Kidney (tissue), 14 donors: ENCODE measurements around the gene MLLT10. TPM values are rescaled to one million over a fixed set of nuclear protein-coding genes. Genes with fewer than 3 reads are reported as not detected.

Experiments
- DNase-seq, 5 donors: peaks; one replicate each; pipeline ENCODE4 v3.0.0-alpha.2; 2013 to 2020
- FAIRE-seq: peaks from 2 replicates; lab custom pipeline; 2012; peaks lifted over from hg19 to GRCh38; lab: Jason Lieb, UNC
- H3K27ac ChIP-seq, 2 donors: one replicate each; pipeline ENCODE4 v1.7.0; 2013; ENCODE audit warnings: low read depth in 2 of 2, low read length in 2 of 2, inconsistent platforms in 1 of 2
- H3K27me3 ChIP-seq: one replicate; pipeline ENCODE4 v1.7.1; 2013; ENCODE audit warnings: low read length, inconsistent platforms; ENCODE audit not compliant: control insufficient read depth, insufficient read depth
- H3K36me3 ChIP-seq, 3 donors: one replicate each; pipeline versions ENCODE4 v1.7.0 to v1.7.1; 2013; ENCODE audit warnings: low read length in 3 of 3, control low read depth in 1 of 3, inconsistent platforms in 1 of 3; ENCODE audit not compliant: insufficient read depth in 3 of 3, control insufficient read depth in 2 of 3
- H3K4me1 ChIP-seq, 3 donors: one replicate each; pipeline versions ENCODE4 v1.7.0 to v1.7.1; 2013; ENCODE audit warnings: low read length in 3 of 3, inconsistent platforms in 1 of 3, low read depth in 1 of 3; ENCODE audit not compliant: control insufficient read depth in 2 of 3, insufficient read depth in 2 of 3
- H3K4me3 ChIP-seq, 3 donors: one replicate each; pipeline versions ENCODE4 v1.7.0 to v1.8.1; 2013; ENCODE audit warnings: low read length in 3 of 3, control low read depth in 1 of 3, inconsistent platforms in 1 of 3
- H3K9ac ChIP-seq, 3 donors: one replicate each; pipeline versions ENCODE4 v1.7.0 to v1.7.1; 2013; ENCODE audit warnings: low read length in 3 of 3, control low read depth in 1 of 3, inconsistent platforms in 1 of 3
- H3K9me3 ChIP-seq, 3 donors: one replicate each; pipeline versions ENCODE4 v1.7.0 to v1.7.1; 2013; ENCODE audit warnings: low read length in 3 of 3, control low read depth in 1 of 3, inconsistent platforms in 1 of 3; ENCODE audit not compliant: control insufficient read depth in 2 of 3, insufficient read depth in 1 of 3
- intact Hi-C: fragments of 100-400 bp; cut with DNase I; formaldehyde crosslinking; loops from one replicate; pipeline ENCODE4 v1.11.1; 2022
- polyA plus RNA-seq: library from polyadenylated mRNA; stranded (reverse); fragments of 350-450 nt; fragmentation: Illumina TruSeq; extraction: RNeasy Lipid Tissue Mini Kit (QIAGEN cat#74804); gene quantifications from one replicate; pipeline ENCODE4 v1.2.3, GENCODE V29; 2014; ENCODE audit warnings: low read depth, low replicate concordance; ENCODE audit not compliant: insufficient read depth
- total RNA-seq: library from RNA; stranded (reverse); fragmentation: NEBNext Ultra II Directional; extraction: Animal tissue kit (Norgen Biotek cat#: 25700); gene quantifications from one replicate; pipeline ENCODE4 v1.2.1, GENCODE V29; 2021
- TF ChIP-seq, protein P1 (sequence below): IDR thresholded peaks from 3 replicates; pipeline ENCODE4 v1.5.1; 2012; ENCODE audit warnings: mild to moderate bottlenecking, moderate library complexity, borderline replicate concordance; ENCODE audit not compliant: insufficient read depth; ENCODE audit errors: extremely low read depth
- donor health status: control.
- donor health status: control.
- donor health status: control.
- donor health status: control.
- donor health status: control.
- donor health status: DM: yes; HTN: yes; CAD: no.
- donor health status: Normal renal cell carcinoma (clear cell type).

Gene MLLT10
- total and polyA plus RNA-seq, 2 donors from 2014 or later, result 11.0 to 54.2 TPM

DNA sequence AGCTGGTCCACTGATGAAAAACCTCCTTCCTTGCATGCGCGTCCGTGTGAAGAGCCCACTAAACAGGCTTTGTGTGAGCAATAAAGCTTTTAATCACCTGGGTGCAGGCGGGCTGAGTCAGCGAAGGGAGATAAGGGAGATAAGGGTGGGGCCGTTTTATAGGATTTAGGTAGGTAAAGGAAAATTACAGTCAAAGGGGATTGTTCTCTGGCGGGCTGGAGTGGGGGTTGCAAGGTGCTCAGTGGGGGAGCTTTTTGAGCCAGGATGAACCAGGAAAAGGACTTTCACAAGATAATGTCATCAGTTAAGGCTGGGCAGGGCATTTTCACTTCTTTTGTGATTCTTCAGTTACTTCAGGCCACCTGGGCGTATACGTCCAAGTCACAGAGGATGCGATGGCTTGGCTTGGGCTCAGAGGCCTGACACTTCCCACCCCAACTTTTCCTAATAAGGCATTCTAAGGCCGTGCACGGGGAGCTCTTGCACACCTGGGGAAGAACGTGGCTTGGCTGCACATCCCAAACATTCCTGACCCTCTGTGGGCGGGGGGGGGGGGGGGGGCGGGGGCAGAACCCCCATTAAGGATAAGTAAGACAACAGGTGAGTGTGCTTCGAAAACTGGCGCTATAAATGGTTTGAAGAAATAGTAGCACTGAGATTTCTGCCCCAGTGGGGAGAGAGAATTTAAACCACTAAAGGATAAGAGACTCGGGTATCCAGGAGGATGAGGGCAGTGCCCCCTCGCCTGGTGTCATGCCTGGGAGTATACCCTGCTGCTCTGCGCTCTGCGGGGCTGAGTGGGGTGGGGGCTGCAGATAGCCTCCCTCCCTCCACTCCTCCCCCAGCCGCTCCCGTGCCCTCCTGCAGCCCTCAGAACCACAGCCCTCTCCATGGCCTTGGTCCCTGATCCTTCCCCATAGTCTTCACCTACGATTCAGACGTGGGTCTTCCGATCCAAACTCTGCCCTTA lies 217.6 kb downstream of the MLLT10 start:
- no peak overlapping the region for H3K27ac ChIP-seq
- H3K4me3 ChIP-seq, result no peak overlapping the region
- TF ChIP-seq, protein P1, sequence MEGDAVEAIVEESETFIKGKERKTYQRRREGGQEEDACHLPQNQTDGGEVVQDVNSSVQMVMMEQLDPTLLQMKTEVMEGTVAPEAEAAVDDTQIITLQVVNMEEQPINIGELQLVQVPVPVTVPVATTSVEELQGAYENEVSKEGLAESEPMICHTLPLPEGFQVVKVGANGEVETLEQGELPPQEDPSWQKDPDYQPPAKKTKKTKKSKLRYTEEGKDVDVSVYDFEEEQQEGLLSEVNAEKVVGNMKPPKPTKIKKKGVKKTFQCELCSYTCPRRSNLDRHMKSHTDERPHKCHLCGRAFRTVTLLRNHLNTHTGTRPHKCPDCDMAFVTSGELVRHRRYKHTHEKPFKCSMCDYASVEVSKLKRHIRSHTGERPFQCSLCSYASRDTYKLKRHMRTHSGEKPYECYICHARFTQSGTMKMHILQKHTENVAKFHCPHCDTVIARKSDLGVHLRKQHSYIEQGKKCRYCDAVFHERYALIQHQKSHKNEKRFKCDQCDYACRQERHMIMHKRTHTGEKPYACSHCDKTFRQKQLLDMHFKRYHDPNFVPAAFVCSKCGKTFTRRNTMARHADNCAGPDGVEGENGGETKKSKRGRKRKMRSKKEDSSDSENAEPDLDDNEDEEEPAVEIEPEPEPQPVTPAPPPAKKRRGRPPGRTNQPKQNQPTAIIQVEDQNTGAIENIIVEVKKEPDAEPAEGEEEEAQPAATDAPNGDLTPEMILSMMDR, result no peak
- no peaks in the 10 kb centered on the region for H3K9me3 ChIP-seq
- no peaks in the 10 kb centered on the region for H3K27me3 ChIP-seq
- H3K9ac ChIP-seq, result no peak overlapping the region
- FAIRE-seq (no peak), DNase-seq (no peak)
- peaks cover 0 to 2% (median 0%) of the 10 kb centered on the region in 3 donors for H3K36me3 ChIP-seq
- no peaks in the 10 kb centered on the region for H3K4me1 ChIP-seq
- intact Hi-C loops, result no loop called here

DNA sequence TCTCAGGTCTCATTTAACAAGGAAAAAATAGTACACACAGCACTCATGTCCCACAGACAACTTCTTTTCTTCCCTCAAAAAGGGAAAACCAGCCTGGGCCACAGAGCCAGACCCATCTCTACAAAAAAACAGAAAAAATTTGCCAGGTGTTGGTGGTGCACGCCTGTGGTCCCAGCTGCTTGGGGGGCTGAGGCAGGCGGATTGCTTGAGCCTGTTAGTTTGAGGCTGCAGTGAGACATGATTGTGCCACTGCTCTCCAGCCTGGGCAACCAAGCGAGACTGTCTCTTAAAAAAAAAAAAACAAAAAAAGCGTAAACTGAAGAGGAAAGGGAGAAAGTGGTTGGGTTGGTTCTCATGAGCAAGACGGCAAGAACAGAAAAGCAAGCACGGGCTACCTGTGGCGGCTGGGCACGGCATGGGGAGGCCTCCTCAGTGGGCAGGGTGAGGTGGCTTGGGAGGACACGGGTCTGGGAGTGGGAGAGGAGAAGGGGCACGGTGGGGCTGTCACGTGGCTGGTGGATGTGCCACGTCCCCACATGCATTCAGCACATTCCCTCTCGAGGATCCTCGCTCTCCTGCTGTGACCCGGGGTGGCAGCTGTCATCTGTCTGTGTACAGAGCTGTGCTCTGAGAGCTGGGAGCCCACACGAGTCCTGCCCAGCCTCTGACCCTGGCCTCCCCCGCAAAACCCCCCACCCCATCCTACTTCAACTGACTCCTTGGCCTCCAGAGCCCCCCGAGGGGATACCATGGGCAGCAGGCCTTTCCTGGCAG lies 219.7 kb downstream of the MLLT10 start:
- H3K27ac ChIP-seq, result no peak overlapping the region
- FAIRE-seq (no peak), DNase-seq (peak in 3 of 5 donors; percentile 31 to 58 (median 34))
- TF ChIP-seq, protein P1, result no peak
- H3K9me3 ChIP-seq, result no peaks in the 10 kb centered on the region
- no peak overlapping the region for H3K4me3 ChIP-seq
- H3K9ac ChIP-seq, result no peak overlapping the region
- intact Hi-C loops, result no loop called here
- H3K27me3 ChIP-seq, result no peaks in the 10 kb centered on the region
- H3K4me1 ChIP-seq, result no peaks in the 10 kb centered on the region
- peaks cover 0 to 7% (median 2%) of the 10 kb centered on the region in 3 donors for H3K36me3 ChIP-seq

DNA sequence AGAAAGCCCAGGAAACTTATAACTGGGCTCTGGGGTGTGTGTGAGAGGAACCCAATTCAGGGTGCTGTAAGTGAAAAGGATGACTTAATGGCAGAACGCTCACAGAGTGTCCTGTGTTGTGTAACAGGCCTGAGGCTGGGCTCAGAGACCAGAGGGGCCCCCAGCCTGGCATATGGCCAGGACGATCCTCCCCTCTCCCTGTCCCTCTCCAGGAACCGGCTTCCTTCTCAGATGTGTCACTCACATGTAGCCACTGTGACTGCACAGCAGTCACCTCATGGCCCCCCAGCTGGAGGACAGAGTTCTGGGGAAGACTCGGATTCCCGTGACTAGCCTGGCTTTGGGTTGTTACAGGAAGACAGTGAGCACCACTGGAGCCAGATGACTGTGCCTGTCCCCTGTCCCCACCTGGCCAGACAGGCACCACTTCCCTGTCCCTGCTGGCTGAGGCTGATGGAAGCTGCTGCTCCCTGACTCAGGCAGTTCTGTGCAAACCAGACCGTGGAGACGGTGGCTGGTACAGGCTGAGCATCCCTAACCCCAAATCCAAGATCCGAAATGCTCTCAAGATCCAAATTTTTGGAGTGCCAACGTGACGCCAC lies 220.5 kb downstream of the MLLT10 start:
- FAIRE-seq (no peak), DNase-seq (peak in 1 of 5 donors; percentile 39)
- Histone ChIP-seq H3K27me3 (no peaks in the 10 kb centered on the region), H3K9me3 (no peaks in the 10 kb centered on the region), H3K9ac (no peak overlapping the region), H3K36me3 (peaks cover 0 to 15% (median 5%) of the 10 kb centered on the region in 3 donors), H3K4me1 (no peaks in the 10 kb centered on the region), H3K27ac (no peak overlapping the region), H3K4me3 (no peak overlapping the region)
- intact Hi-C loops, result no loop called here
- TF ChIP-seq, protein P1, result no peak
